Trophoblast cell (in vitro differentiated cells and primary cell): ENCODE data around the gene KRT77.
A peak's percentile ranks its signal among the peaks of the same experiment; 100 is the strongest.

Experiments used
- DNase-seq, 2 donors: peaks; one replicate each; pipeline ENCODE4 v3.0.0-alpha.2; 2016
- H2AFZ ChIP-seq: 2 replicates; pipeline ENCODE4 v1.6.1; 2013; ENCODE audit warnings: low read length, moderate library complexity, mild to moderate bottlenecking; ENCODE audit not compliant: insufficient read depth, poor library complexity
- H2AK5ac ChIP-seq: 2 replicates; pipeline ENCODE4 v1.6.1; 2013; ENCODE audit warnings: mild to moderate bottlenecking, low read length
- H2BK120ac ChIP-seq: 2 replicates; pipeline ENCODE4 v1.6.1; 2013; ENCODE audit warnings: low read length, mild to moderate bottlenecking, moderate library complexity; ENCODE audit not compliant: insufficient read depth, poor library complexity
- H2BK12ac ChIP-seq: 2 replicates; pipeline ENCODE4 v1.6.1; 2013; ENCODE audit warnings: mild to moderate bottlenecking, low read length, moderate library complexity
- H2BK5ac ChIP-seq: 2 replicates; pipeline ENCODE4 v1.6.1; 2013; ENCODE audit warnings: low read length, low read depth, moderate library complexity, mild to moderate bottlenecking; ENCODE audit not compliant: poor library complexity
- H3K14ac ChIP-seq: 2 replicates; pipeline ENCODE4 v1.6.1; 2013; ENCODE audit warnings: mild to moderate bottlenecking, low read length
- H3K18ac ChIP-seq: 2 replicates; pipeline ENCODE4 v1.6.1; 2013; ENCODE audit warnings: mild to moderate bottlenecking, low read length
- H3K23ac ChIP-seq: 2 replicates; pipeline ENCODE4 v1.6.1; 2013; ENCODE audit warnings: low read length
- H3K27ac ChIP-seq: 2 replicates; pipeline ENCODE4 v1.5.1; 2013; ENCODE audit warnings: low read depth, mild to moderate bottlenecking, inconsistent platforms, low read length, moderate library complexity
- H3K27me3 ChIP-seq: 2 replicates; pipeline ENCODE4 v1.6.1; 2013; ENCODE audit warnings: inconsistent platforms, mild to moderate bottlenecking, low read length, moderate library complexity; ENCODE audit not compliant: insufficient read depth
- H3K36me3 ChIP-seq, 2 experiments: 1 replicate in 1 of 2; 2 replicates in 1 of 2; pipeline ENCODE4 v1.6.1; 2013; ENCODE audit warnings: low read length in 2 of 2, mild to moderate bottlenecking in 2 of 2, moderate library complexity in 1 of 2; ENCODE audit not compliant: insufficient read depth in 2 of 2, control insufficient read depth in 1 of 2
- H3K4ac ChIP-seq: 2 replicates; pipeline ENCODE4 v1.6.1; 2013; ENCODE audit warnings: low read depth, mild to moderate bottlenecking, low read length, moderate library complexity
- H3K4me1 ChIP-seq, 2 experiments: 1 replicate in 1 of 2; 2 replicates in 1 of 2; pipeline ENCODE4 v1.6.1; 2013; ENCODE audit warnings: low read length in 2 of 2, mild to moderate bottlenecking in 2 of 2, moderate library complexity in 1 of 2; ENCODE audit not compliant: insufficient read depth in 2 of 2, control insufficient read depth in 1 of 2
- H3K4me2 ChIP-seq: 2 replicates; pipeline ENCODE4 v1.6.1; 2013; ENCODE audit warnings: inconsistent platforms, mild to moderate bottlenecking, low read length, moderate library complexity
- H3K4me3 ChIP-seq: 2 replicates; pipeline ENCODE4 v1.5.1; 2013; ENCODE audit warnings: mild to moderate bottlenecking, low read depth, low read length, inconsistent platforms
- H3K79me1 ChIP-seq: one replicate; pipeline ENCODE4 v1.6.1; 2013; ENCODE audit warnings: low read length
- H3K79me2 ChIP-seq: 2 replicates; pipeline ENCODE4 v1.6.1; 2013; ENCODE audit warnings: low read length, mild to moderate bottlenecking; ENCODE audit not compliant: control insufficient read depth, insufficient read depth, poor library complexity
- H3K9ac ChIP-seq: 2 replicates; pipeline ENCODE4 v1.6.1; 2013; ENCODE audit warnings: mild to moderate bottlenecking, low read length
- H3K9me3 ChIP-seq: 2 replicates; pipeline ENCODE4 v1.6.1; 2013; ENCODE audit warnings: low read depth, mild to moderate bottlenecking, control low read depth, inconsistent platforms, low read length; ENCODE audit not compliant: insufficient read depth
- H4K12ac ChIP-seq: 2 replicates; pipeline ENCODE4 v1.6.1; 2013; ENCODE audit warnings: low read depth, mild to moderate bottlenecking, low read length, moderate library complexity
- H4K8ac ChIP-seq: 2 replicates; pipeline ENCODE4 v1.6.1; 2013; ENCODE audit warnings: low read depth, mild to moderate bottlenecking, low read length, moderate library complexity
- H4K91ac ChIP-seq: one replicate; pipeline ENCODE4 v1.6.1; 2013; ENCODE audit warnings: low read depth, mild to moderate bottlenecking, low read length, moderate library complexity
- WGBS: extraction: QIAGEN DNeasy Blood & Tissue Kit; methylation state at CpG from one replicate; pipeline ENCODE4 v1.1.7; 2013; ENCODE audit warnings: missing lambda C conversion rate; ENCODE audit not compliant: insufficient read length, insufficient coverage; ENCODE audit errors: extremely low coverage; 5-methylcytosine and 5-hydroxymethylcytosine counted together

The KRT77 gene

DNA sequence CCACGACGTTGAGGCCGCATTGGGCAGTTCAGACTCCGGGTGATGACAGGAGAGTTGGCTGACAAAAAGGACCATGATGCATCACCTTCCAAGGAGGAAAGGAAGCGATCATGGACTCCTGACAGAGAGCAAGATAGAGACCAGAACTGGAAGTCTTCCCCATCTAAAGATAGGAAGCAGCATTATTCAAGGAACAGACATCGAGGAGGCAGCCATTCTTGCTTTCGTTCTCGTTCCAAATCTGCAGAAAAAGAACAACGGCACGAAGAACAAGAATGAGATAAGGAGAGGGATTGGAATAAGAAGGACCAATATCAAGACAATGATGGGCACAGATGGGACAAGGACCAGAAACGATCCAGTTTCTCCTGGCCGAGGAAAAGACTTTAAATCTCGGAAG is 27.1 kb upstream of the KRT77 start:
- H3K18ac ChIP-seq = no peak overlapping the region
- H2BK12ac ChIP-seq = no peak overlapping the region
- no peak overlapping the region for H3K4me3 ChIP-seq
- no peak overlapping the region for H2BK120ac ChIP-seq
- H3K14ac ChIP-seq = no peak overlapping the region
- no peak overlapping the region for H3K4ac ChIP-seq
- H2BK5ac ChIP-seq = no peak overlapping the region
- no peak overlapping the region for H3K27ac ChIP-seq
- H4K8ac ChIP-seq = no peak overlapping the region
- H3K79me2 ChIP-seq = no peaks in the 10 kb centered on the region
- H3K9ac ChIP-seq = no peak overlapping the region
- no peaks in the 10 kb centered on the region for H3K27me3 ChIP-seq
- H4K12ac ChIP-seq = no peak overlapping the region
- H3K36me3 ChIP-seq = no peaks in the 10 kb centered on the region
- no peaks in the 10 kb centered on the region for H3K4me1 ChIP-seq
- H3K79me1 ChIP-seq = no peaks in the 10 kb centered on the region
- no peak overlapping the region for H3K23ac ChIP-seq
- no peak overlapping the region for H2AFZ ChIP-seq
- no peak overlapping the region for H3K4me2 ChIP-seq
- no CpG with 5 or more reads among the region's 13 CpGs for WGBS
- H4K91ac ChIP-seq = no peak overlapping the region
- H2AK5ac ChIP-seq = no peak overlapping the region
- H3K9me3 ChIP-seq = peaks cover 2% of the 10 kb centered on the region
- DNase-seq = no peak

DNA sequence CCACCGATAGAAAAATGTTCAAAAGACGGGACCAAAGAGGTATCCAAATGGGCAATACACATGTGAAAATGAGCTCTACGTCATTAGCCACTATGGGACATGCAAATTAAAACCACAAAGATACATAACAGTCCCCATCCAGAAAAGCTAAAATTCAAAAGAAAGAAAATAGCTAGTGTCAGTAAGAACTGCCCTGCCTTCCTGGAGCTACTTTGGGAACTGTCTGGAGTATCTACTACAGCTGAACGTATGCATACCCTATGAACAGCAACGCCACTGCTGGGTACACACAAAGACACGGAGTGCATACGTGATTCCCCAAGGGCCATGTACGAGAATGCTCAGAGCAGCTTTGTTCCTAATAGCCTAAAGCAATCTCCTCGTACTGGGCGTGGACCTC is 25.8 kb upstream of the KRT77 start:
- H3K9ac ChIP-seq = no peak overlapping the region
- no peaks in the 10 kb centered on the region for H3K79me1 ChIP-seq
- no peak overlapping the region for H2AK5ac ChIP-seq
- H2AFZ ChIP-seq = no peak overlapping the region
- H3K4ac ChIP-seq = no peak overlapping the region
- WGBS = no CpG with 5 or more reads among the region's 10 CpGs
- H3K4me1 ChIP-seq = no peaks in the 10 kb centered on the region
- H3K27me3 ChIP-seq = no peaks in the 10 kb centered on the region
- H3K36me3 ChIP-seq = no peaks in the 10 kb centered on the region
- no peaks in the 10 kb centered on the region for H3K9me3 ChIP-seq
- no peak overlapping the region for H4K8ac ChIP-seq
- no peak overlapping the region for H3K27ac ChIP-seq
- H3K4me2 ChIP-seq = no peak overlapping the region
- H3K4me3 ChIP-seq = no peak overlapping the region
- no peak overlapping the region for H3K14ac ChIP-seq
- no peaks in the 10 kb centered on the region for H3K79me2 ChIP-seq
- H2BK5ac ChIP-seq = no peak overlapping the region
- no peak overlapping the region for H4K91ac ChIP-seq
- H2BK12ac ChIP-seq = no peak overlapping the region
- DNase-seq = peak in 1 of 2 donors; percentile 42
- no peak overlapping the region for H4K12ac ChIP-seq
- H3K18ac ChIP-seq = no peak overlapping the region
- no peak overlapping the region for H2BK120ac ChIP-seq
- no peak overlapping the region for H3K23ac ChIP-seq

DNA sequence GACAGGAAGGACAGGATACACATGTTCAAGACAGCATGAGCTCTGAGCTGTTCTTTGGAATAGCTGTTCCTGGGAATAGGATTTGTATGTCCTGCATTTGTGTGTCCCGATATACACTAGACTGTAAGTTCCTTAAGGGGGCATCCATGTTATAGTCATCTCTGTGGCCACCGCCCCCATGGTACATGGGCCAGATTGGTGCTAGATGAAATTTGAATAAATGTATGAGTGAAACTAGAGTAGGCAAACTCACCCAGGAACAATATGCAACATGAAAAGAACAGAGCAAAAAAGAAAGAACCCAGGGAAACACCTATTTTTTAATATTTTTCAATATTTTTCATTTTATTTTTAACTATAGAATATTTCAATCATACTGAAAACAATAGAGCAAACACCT is 25.1 kb upstream of the KRT77 start:
- Histone ChIP-seq H3K27me3 (no peaks in the 10 kb centered on the region), H4K8ac (no peak overlapping the region), H3K9me3 (no peaks in the 10 kb centered on the region), H3K27ac (no peak overlapping the region), H2AFZ (no peak overlapping the region), H2BK120ac (no peak overlapping the region), H3K4me2 (no peak overlapping the region), H3K4me1 (no peaks in the 10 kb centered on the region), H3K18ac (no peak overlapping the region), H3K79me2 (no peaks in the 10 kb centered on the region), H3K4me3 (no peak overlapping the region), H4K12ac (no peak overlapping the region), H4K91ac (no peak overlapping the region), H3K36me3 (no peaks in the 10 kb centered on the region), H3K23ac (no peak overlapping the region), H2AK5ac (no peak overlapping the region), H3K9ac (no peak overlapping the region), H3K4ac (no peak overlapping the region), H3K14ac (no peak overlapping the region), H2BK5ac (no peak overlapping the region), H2BK12ac (no peak overlapping the region), H3K79me1 (no peaks in the 10 kb centered on the region)
- DNase-seq = no peak
- WGBS = no CpG with 5 or more reads among the region's 2 CpGs

DNA sequence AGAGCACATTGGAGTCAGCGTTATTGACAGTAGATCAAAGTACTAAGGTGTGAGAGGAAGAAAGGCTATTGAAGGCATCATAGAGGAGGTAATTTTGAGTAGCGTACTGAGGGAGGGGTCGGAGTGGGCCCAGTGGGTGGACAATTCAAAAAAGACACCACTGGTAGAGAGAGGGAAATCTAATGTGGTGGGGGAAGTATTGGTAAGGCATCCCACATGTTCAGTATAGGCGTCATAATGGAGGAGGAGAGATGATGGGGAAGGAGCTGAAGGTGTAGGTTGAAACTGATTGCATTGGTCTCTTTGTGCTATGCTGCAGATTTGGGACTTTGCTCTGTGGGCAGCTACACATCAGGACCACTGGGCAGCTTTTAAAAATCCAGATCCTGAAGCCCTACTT is 23.7 kb upstream of the KRT77 start:
- Histone ChIP-seq H3K79me1 (no peaks in the 10 kb centered on the region), H3K4me3 (no peak overlapping the region), H3K18ac (no peak overlapping the region), H3K9ac (no peak overlapping the region), H3K4me2 (no peak overlapping the region), H4K8ac (no peak overlapping the region), H2BK120ac (no peak overlapping the region), H3K27me3 (no peaks in the 10 kb centered on the region), H3K23ac (no peak overlapping the region), H4K91ac (no peak overlapping the region), H3K4ac (no peak overlapping the region), H3K36me3 (no peaks in the 10 kb centered on the region), H3K14ac (no peak overlapping the region), H3K79me2 (no peaks in the 10 kb centered on the region), H3K9me3 (peaks cover 2% of the 10 kb centered on the region), H2BK5ac (no peak overlapping the region), H3K27ac (no peak overlapping the region), H2BK12ac (no peak overlapping the region), H4K12ac (no peak overlapping the region), H2AFZ (no peak overlapping the region), H2AK5ac (no peak overlapping the region), H3K4me1 (no peaks in the 10 kb centered on the region)
- no CpG with 5 or more reads among the region's 4 CpGs for WGBS
- DNase-seq = no peak
